ENCODE measurements around the gene TLCD2. TPM values are rescaled to one million over a fixed set of nuclear protein-coding genes. Genes with fewer than 3 reads are reported as not detected.

TLCD2 gene
- total RNA-seq, 3 donors from 2014 or later = 29.0 to 45.6 (median 37.6) TPM

DNA sequence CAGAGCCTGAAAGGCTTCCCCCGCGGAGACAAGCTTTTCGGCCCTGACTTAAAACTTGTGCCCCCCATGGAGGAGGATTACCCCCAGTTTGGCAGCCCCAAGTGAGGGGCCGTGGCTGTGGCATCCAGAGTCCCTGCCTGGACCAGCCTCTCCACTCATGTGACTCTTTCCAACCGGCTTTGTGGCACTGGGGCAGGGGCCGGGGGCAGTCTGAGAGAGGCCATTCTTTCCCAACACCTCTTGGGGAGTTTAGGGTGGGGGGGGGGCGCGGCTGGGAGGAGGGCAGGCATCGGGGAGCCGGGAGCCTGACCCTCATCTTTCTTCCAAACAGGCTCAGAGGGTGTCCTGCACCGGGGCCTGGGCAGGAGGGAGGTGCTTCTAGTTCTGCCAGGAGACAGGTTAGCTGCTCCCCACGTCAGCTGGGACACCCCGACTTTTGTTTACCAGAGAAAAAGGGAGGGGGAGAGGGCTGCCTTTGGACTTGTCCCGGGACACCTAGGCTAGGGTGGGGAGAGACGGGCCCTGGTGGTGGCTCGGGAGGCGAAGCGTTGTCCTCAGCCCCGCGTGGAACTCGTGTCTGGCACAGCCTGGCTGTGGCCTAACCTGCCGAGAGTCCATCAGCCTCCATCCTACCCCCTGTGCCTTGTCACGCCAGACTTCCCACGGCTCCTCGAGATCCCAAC lies 44.4 kb upstream of the TLCD2 start:
- no peak for DNase-seq

DNA sequence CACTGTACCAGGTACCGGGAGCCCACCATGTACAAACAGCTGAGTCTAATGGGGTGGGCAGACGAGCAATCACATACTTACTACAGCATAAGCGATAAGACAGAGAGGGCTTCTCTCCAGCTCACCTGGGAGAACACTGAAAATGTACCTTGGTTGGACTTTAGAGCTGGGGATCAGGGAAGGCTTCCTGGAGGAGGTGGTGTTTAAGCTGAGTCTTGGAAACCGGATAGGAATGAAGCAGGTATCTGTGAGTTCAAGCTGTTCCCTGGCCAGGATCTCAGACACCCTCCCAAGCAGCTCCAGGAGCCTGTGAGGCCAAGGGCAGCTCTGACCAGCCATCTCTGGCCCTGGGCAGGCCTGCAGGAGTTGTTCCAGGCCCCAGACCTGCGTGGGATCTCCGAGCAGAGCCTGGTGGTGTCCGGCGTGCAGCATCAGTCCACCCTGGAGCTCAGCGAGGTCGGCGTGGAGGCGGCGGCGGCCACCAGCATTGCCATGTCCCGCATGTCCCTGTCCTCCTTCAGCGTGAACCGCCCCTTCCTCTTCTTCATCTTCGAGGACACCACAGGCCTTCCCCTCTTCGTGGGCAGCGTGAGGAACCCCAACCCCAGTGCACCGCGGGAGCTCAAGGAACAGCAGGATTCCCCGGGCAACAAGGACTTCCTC lies 43.7 kb upstream of the TLCD2 start:
- H3K9me3 ChIP-seq = no peaks in the 10 kb centered on the region
- H3K4me3 ChIP-seq = no peak overlapping the region
- DNase-seq = no peak
- H3K36me3 ChIP-seq (ENCODE audit: low read depth) = no peaks in the 10 kb centered on the region
- no peak for ATAC-seq
- intact Hi-C loops (cut with DNase I, micrococcal nuclease) = no loop called here
- TF ChIP-seq, protein P1, sequence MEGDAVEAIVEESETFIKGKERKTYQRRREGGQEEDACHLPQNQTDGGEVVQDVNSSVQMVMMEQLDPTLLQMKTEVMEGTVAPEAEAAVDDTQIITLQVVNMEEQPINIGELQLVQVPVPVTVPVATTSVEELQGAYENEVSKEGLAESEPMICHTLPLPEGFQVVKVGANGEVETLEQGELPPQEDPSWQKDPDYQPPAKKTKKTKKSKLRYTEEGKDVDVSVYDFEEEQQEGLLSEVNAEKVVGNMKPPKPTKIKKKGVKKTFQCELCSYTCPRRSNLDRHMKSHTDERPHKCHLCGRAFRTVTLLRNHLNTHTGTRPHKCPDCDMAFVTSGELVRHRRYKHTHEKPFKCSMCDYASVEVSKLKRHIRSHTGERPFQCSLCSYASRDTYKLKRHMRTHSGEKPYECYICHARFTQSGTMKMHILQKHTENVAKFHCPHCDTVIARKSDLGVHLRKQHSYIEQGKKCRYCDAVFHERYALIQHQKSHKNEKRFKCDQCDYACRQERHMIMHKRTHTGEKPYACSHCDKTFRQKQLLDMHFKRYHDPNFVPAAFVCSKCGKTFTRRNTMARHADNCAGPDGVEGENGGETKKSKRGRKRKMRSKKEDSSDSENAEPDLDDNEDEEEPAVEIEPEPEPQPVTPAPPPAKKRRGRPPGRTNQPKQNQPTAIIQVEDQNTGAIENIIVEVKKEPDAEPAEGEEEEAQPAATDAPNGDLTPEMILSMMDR (IDR thresholded peaks at IDR 0.05) = no peak
- peaks cover 17% of the 10 kb centered on the region for H3K4me1 ChIP-seq (ENCODE audit: low read depth)

More for the DNA sequence above, 44.4 kb upstream of the TLCD2 start:
- H3K9me3 ChIP-seq = no peaks in the 10 kb centered on the region
- TF ChIP-seq, protein P1 (IDR thresholded peaks at IDR 0.05) = no peak
- no peak for ATAC-seq
- peaks cover 17% of the 10 kb centered on the region for H3K4me1 ChIP-seq (ENCODE audit: low read depth)
- H3K36me3 ChIP-seq (ENCODE audit: low read depth) = no peaks in the 10 kb centered on the region
- intact Hi-C loops (cut with DNase I, micrococcal nuclease) = no loop called here
- no peak overlapping the region for H3K4me3 ChIP-seq

DNA sequence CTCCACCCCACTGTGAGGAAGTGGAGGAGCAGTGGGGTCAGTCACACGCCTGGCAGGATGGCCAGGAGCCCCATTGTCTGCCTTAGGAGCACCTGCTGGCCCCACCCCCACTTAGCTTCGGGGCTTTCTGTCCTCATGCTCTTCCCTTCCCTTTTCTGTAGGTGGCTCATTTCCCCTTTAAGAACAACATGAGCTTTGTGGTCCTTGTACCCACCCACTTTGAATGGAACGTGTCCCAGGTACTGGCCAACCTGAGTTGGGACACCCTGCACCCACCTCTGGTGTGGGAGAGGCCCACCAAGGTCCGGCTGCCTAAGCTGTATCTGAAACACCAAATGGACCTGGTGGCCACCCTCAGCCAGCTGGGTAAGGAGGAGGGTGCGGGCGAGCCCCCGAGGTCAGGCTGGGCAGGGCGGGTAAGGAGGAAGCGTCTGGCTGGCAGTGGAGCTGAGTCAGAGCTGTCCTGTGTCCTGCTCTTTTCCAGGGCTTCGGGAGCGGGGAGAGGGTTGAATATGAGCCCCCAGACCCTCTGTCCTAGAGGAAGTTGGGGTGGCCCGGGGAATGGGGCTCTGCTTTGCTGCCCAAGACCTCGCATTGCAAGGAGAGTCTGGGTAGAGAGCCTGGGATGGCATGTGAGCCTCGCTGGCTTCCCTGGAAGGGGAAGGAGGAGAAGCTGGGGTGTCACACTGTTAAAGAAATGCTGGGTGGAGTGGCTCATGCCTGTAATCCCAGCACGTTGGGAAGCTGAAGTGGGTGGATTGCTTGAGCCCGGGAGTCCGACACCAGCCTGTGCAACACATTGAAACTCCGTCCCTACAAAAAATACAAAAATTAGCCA lies 42.5 kb upstream of the TLCD2 start:
- TF ChIP-seq, protein P1 (IDR thresholded peaks at IDR 0.05) = no peak
- peak; percentile 94 for ATAC-seq
- Histone ChIP-seq H3K4me3 (no peak overlapping the region), H3K36me3 (ENCODE audit: low read depth) (no peaks in the 10 kb centered on the region), H3K4me1 (ENCODE audit: low read depth) (peaks cover 17% of the 10 kb centered on the region), H3K9me3 (no peaks in the 10 kb centered on the region)
- DNase-seq = peak; percentile 49 to 79 (median 79)
- intact Hi-C loops (cut with DNase I, micrococcal nuclease) = no loop called here

DNA sequence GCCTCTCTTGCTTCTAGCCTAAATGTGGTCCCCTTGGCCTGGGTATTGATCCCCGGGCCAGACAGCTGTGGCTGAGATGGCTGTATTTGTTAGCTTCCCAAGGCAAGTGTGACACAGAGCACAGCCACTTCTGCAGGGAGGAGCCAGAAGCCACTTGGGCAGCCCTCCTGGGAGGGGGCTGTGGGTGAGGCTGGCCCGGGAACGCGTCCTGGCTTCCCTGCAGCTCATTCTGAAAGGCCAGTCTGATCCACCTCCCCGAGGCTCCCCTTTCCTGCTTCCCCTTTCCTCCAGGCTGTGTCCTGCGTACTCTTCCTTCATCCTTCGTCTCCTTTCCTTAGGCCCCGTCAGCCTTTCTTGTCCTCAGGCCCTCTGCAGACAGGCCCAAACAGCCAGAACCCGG lies 40.5 kb upstream of the TLCD2 start:
- intact Hi-C loops (cut with DNase I, micrococcal nuclease) = no loop called here
- H3K9me3 ChIP-seq = no peaks in the 10 kb centered on the region
- H3K4me1 ChIP-seq (ENCODE audit: low read depth) = peaks cover 17% of the 10 kb centered on the region
- DNase-seq = no peak
- TF ChIP-seq, protein P1 (IDR thresholded peaks at IDR 0.05) = no peak
- no peak for ATAC-seq
- no peak overlapping the region for H3K4me3 ChIP-seq
- no peaks in the 10 kb centered on the region for H3K36me3 ChIP-seq (ENCODE audit: low read depth)

DNA sequence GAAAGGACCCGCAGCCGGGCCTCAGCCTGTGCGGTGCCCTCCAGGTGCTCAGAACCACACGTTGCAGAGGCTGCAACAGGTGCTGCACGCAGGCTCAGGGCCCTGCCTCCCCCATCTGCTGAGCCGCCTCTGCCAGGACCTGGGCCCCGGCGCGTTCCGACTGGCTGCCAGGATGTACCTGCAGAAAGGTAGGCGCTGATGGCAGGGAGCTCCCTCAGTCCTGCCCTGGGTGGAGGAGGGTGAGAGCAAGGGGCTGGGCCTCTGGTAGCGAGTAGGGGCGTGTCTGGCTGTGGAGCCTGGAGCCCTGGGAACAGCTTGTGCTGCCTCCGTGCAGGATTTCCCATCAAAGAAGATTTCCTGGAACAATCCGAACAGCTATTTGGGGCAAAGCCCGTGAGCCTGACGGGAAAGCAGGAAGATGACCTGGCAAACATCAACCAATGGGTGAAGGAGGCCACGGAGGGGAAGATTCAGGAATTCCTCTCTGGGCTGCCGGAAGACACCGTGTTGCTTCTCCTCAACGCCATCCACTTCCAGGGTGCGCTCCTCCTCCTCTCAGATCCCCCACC lies 36.9 kb upstream of the TLCD2 start:
- H3K4me1 ChIP-seq (ENCODE audit: low read depth) = peaks cover 6% of the 10 kb centered on the region
- intact Hi-C loops (cut with DNase I, micrococcal nuclease) = no loop called here
- no peaks in the 10 kb centered on the region for H3K9me3 ChIP-seq
- DNase-seq (peak; percentile 55 to 88 (median 76)), ATAC-seq (peak; percentile 96)
- TF ChIP-seq, protein P1 (IDR thresholded peaks at IDR 0.05) = no peak
- no peaks in the 10 kb centered on the region for H3K36me3 ChIP-seq (ENCODE audit: low read depth)
- no peak overlapping the region for H3K4me3 ChIP-seq
